K562 (cell line): ENCODE data around the gene RASIP1. TPM values are rescaled to one million over a fixed set of nuclear protein-coding genes. Genes with fewer than 3 reads are reported as not detected.

Experiments used
- ATAC-seq: fragments of 200-7000 bp; cut with Tn5 transposase; 3 replicates; pipeline ENCODE4 v1.9.1; 2020; ENCODE audit warnings: moderate library complexity
- BruUV-seq: library from RNA; stranded (reverse); fragments of 400-500 nt; replicated peaks from 2 replicates; lab custom pipeline; 2021; lab: Mats Ljungman, UMichigan
- CTCF ChIA-PET: fragments of 300-600 bp; formaldehyde crosslinking; extraction: SDS; loops from one replicate; lab custom pipeline; 2021; ENCODE audit warnings: low intra/inter-chr PET ratio; lab: Yijun Ruan, JAX
- POLR2A ChIA-PET: fragments of 300-600, 350-650 bp; sonication (Branson Sonifier 250); formaldehyde crosslinking; extraction: SDS; loops from one replicate; lab custom pipeline; 2021; ENCODE audit warnings: antibody characterized with exemption, inconsistent platforms; lab: Yijun Ruan, JAX
- DNase-seq, 4 experiments: peaks; one replicate each; pipeline versions ENCODE4 v3.0.0 to v3.0.0-alpha.2; 2011 to 2018; ENCODE audit warnings: low spot score in 3 of 4, mixed read lengths in 3 of 4; ENCODE audit errors: extremely low read depth in 1 of 4
- FAIRE-seq: peaks from 2 replicates; lab custom pipeline; 2011; peaks lifted over from hg19 to GRCh38; lab: Jason Lieb, UNC
- H2AFZ ChIP-seq: 2 replicates; pipeline ENCODE4 v1.6.0; 2011; ENCODE audit warnings: low read depth, low read length, control low read depth, inconsistent platforms
- H3K27ac ChIP-seq: fragments of 200-600 bp; 3 replicates; pipeline ENCODE4 v1.8.0; 2011; ENCODE audit warnings: low read depth, mild to moderate bottlenecking, control low read depth, inconsistent platforms, low read length, moderate library complexity, mixed read lengths; ENCODE audit errors: extremely low read depth
- H3K27me3 ChIP-seq, 2 experiments: fragments of 300-600 bp in 1 of 2; 2 replicates in 1 of 2; 3 replicates in 1 of 2; pipeline versions ENCODE4 v1.6.0 to v1.8.0; 2011; ENCODE audit warnings: inconsistent platforms in 2 of 2, low read length in 2 of 2, mild to moderate bottlenecking in 1 of 2, mixed read lengths in 1 of 2, moderate library complexity in 1 of 2; ENCODE audit not compliant: control insufficient read depth in 2 of 2, insufficient read depth in 2 of 2
- H3K36me3 ChIP-seq: fragments of 300-600 bp; 3 replicates; pipeline ENCODE4 v1.8.0; 2011; ENCODE audit warnings: mild to moderate bottlenecking, low read length, inconsistent platforms; ENCODE audit not compliant: control insufficient read depth, insufficient read depth
- H3K4me1 ChIP-seq, 2 experiments: fragments of 200-600 bp in 1 of 2; replicated peaks in 1 of 2; 2 replicates in 1 of 2; 3 replicates in 1 of 2; pipeline versions ENCODE4 v1.5.1 to v1.8.0; 2011; ENCODE audit warnings: inconsistent platforms in 2 of 2, low read length in 2 of 2, mild to moderate bottlenecking in 1 of 2, mixed read lengths in 1 of 2, moderate library complexity in 1 of 2; ENCODE audit not compliant: control insufficient read depth in 2 of 2, insufficient read depth in 2 of 2
- H3K4me2 ChIP-seq: 2 replicates; pipeline ENCODE4 v1.6.1; 2011; ENCODE audit warnings: low read length, control low read depth, inconsistent platforms, mixed read lengths; ENCODE audit not compliant: insufficient read depth
- H3K4me3 ChIP-seq: fragments of 200-600 bp; sonication (generic), shearing (Covaris generic); 2 replicates; pipeline ENCODE4 v1.5.1; 2016; ENCODE audit warnings: control low read depth, inconsistent platforms
- H3K79me2 ChIP-seq: fragments of 200-600 bp; 3 replicates; pipeline ENCODE4 v1.8.0; 2011; ENCODE audit warnings: low read length, inconsistent platforms; ENCODE audit not compliant: control insufficient read depth, insufficient read depth
- H3K9ac ChIP-seq, 2 experiments: 2 replicates each; pipeline versions ENCODE4 v1.6.0 to v1.6.1; 2011; ENCODE audit warnings: low read depth in 2 of 2, low read length in 2 of 2, control low read depth in 1 of 2, inconsistent platforms in 1 of 2, mild to moderate bottlenecking in 1 of 2, mixed read lengths in 1 of 2; ENCODE audit not compliant: insufficient read depth in 1 of 2
- H3K9me1 ChIP-seq: one replicate; pipeline ENCODE4 v1.6.0; 2011; ENCODE audit warnings: inconsistent platforms, mild to moderate bottlenecking, low read length, moderate library complexity; ENCODE audit not compliant: control insufficient read depth, insufficient read depth
- H3K9me3 ChIP-seq: replicated peaks from 2 replicates; pipeline ENCODE4 v1.5.1; 2011; ENCODE audit warnings: low read depth, low read length, inconsistent platforms; ENCODE audit not compliant: control insufficient read depth, insufficient read depth
- H4K20me1 ChIP-seq: replicated peaks from 2 replicates; pipeline ENCODE4 v1.6.1; 2011; ENCODE audit warnings: low read length, inconsistent platforms, mixed read lengths; ENCODE audit not compliant: control insufficient read depth, insufficient read depth
- ARNT ChIP-seq, 2 experiments: fragments of 450-650 bp; IDR thresholded peaks; 2 replicates each; pipeline ENCODE4 v1.6.1; 2016; ENCODE audit warnings: mild to moderate bottlenecking in 1 of 2
- CREB3L1 ChIP-seq: fragments of 450-650 bp; IDR thresholded peaks from 2 replicates; pipeline ENCODE4 v1.6.1; 2014; ENCODE audit warnings: low read depth, mild to moderate bottlenecking, moderate library complexity, borderline replicate concordance
- E2F1 ChIP-seq: sonication (generic); formaldehyde crosslinking; IDR thresholded peaks from 2 replicates; pipeline ENCODE4 v1.8.1; 2023; ENCODE audit warnings: mild to moderate bottlenecking, missing genetic modification reagents, moderate library complexity
- KLF13 ChIP-seq: fragments of 450-650 bp; IDR thresholded peaks from 2 replicates; pipeline ENCODE4 v1.6.1; 2016; ENCODE audit warnings: missing genetic modification characterization, low read depth, mild to moderate bottlenecking, missing compliant biosample characterization, moderate library complexity, borderline replicate concordance
- MCM3 ChIP-seq: fragments of 450-650 bp; IDR thresholded peaks from 2 replicates; pipeline ENCODE4 v1.6.1; 2016
- MYC ChIP-seq, 2 experiments: fragments of 250-450 bp in 1 of 2; sonication (Bioruptor Pico) in 1 of 2; IDR thresholded peaks; 2 replicates each; pipeline versions ENCODE4 v1.5.1 to v1.6.1; 2012 to 2021; ENCODE audit warnings: low read depth in 2 of 2, borderline replicate concordance in 1 of 2, improper control_type of control experiment in 1 of 2, low read length in 1 of 2, mild to moderate bottlenecking in 1 of 2, moderate library complexity in 1 of 2
- SNRNP70 ChIP-seq: fragments of 200-400 bp; formaldehyde crosslinking; optimal IDR thresholded peaks from 2 replicates; pipeline ENCODE3; 2017; ENCODE audit warnings: low read depth, low read length
- TGIF2 ChIP-seq: sonication (generic); formaldehyde crosslinking; IDR thresholded peaks from 2 replicates; pipeline ENCODE4 v1.8.1; 2022; ENCODE audit warnings: mild to moderate bottlenecking, missing genetic modification reagents, moderate library complexity
- ZNF146 ChIP-seq: IDR thresholded peaks from one replicate; pipeline ENCODE4 v1.6.1; 2018; ENCODE audit warnings: missing compliant biosample characterization; ENCODE audit not compliant: unreplicated experiment
- ZNF444 ChIP-seq: fragments of 250-450 bp; sonication (Bioruptor Pico); IDR thresholded peaks from 2 replicates; pipeline ENCODE4 v1.4.0; 2020; ENCODE audit warnings: mild to moderate bottlenecking, moderate library complexity
- WGBS: fragments of 100-300 bp; shearing (Covaris generic); methylation state at CpG from one replicate; pipeline ENCODE4 v1.1.6; 2016; ENCODE audit warnings: low coverage, mixed read lengths; ENCODE audit not compliant: insufficient coverage; ENCODE audit errors: missing lambda C conversion rate; 5-methylcytosine and 5-hydroxymethylcytosine counted together
- in situ Hi-C: fragments of 300-500 bp; cut with MboI; formaldehyde crosslinking; loops from 4 replicates; pipeline ENCODE4 v1.15.0; 2018; ENCODE audit warnings: inconsistent platforms, mixed read lengths
- intact Hi-C: fragments of 100-400 bp; cut with micrococcal nuclease; formaldehyde crosslinking; loops from 2 replicates; pipeline ENCODE4 v1.14.2; 2022
- polyA plus RNA-seq, 8 experiments: library from polyadenylated mRNA; depleted of rRNA in 4 of 8; stranded (reverse) in 5 of 8; unstranded in 3 of 8; fragments of >200 nt; fragmentation: Nextera tagmentation in 2 of 8; fragmentation: Illumina TruSeq in 1 of 8; extraction: Ambion mirVana in 2 of 8; extraction: Trizol in 1 of 8; gene quantifications; 2 replicates each; pipeline versions ENCODE4 v1.2.1 to v1.2.3, GENCODE V29; 2011 to 2014; ENCODE audit warnings: inconsistent platforms in 1 of 8, missing spikeins in 1 of 8
- total RNA-seq, 7 experiments: library from RNA; depleted of rRNA in 6 of 7; stranded (reverse); fragments of >200 nt in 6 of 7; fragmentation: Illumina TruSeq in 2 of 7; extraction: Trizol in 2 of 7; gene quantifications; 2 replicates each; pipeline versions ENCODE4 v1.2.1 to v1.2.3, GENCODE V29; 2011 to 2021; ENCODE audit warnings: low replicate concordance in 1 of 7

Gene RASIP1
- total and polyA plus RNA-seq, 9 of the 15 experiments (the other 6 are each of a cell fraction or from before 2014, with no cell fraction given): 0.20 to 4.7 (median 1.5) TPM

GRCh38 chr19:48749571-48750198 is 9.3 kb upstream of the RASIP1 start:
- ATAC-seq (no peak), DNase-seq (no peak), FAIRE-seq (no peak)
- Histone ChIP-seq H3K9me3 (no peaks in the 10 kb centered on the region), H3K27me3 (no peaks in the 10 kb centered on the region), H3K4me3 (no peak overlapping the region), H3K4me1 (peaks cover 36 to 67% of the 10 kb centered on the region in 2 experiments), H3K9me1 (no peaks in the 10 kb centered on the region), H3K79me2 (peaks cover 41% of the 10 kb centered on the region), H3K9ac (no peak overlapping the region; a peak in 1 of 4 replicates), H3K4me2 (no peak overlapping the region), H3K36me3 (peaks cover 22% of the 10 kb centered on the region; the same call in 1 of the 3 replicates), H4K20me1 (no peaks in the 10 kb centered on the region), H3K27ac (no peak overlapping the region), H2AFZ (no peak overlapping the region)
- CTCF ChIA-PET: no interaction called here
- in situ Hi-C loops (no loop called here), intact Hi-C loops (no loop called here)
- BruUV-seq: no TSS peak
- POLR2A ChIA-PET: no interaction called here
- WGBS: 83% methylated on average over 2 of the region's 4 CpGs
- no peak for TF ChIP-seq SNRNP70
- no peak for TF ChIP-seq ZNF444
- TF ChIP-seq KLF13 (tag): no peak
- TF ChIP-seq ARNT (IDR thresholded peaks at IDR 0.05): peak in 1 of 2 experiments; percentile 100; a peak in 2 of 4 replicates
- no peak for TF ChIP-seq MCM3
- no peak for TF ChIP-seq TGIF2
- TF ChIP-seq ZNF146 (CRISPR knock-in tag): no peak
- no peak for TF ChIP-seq E2F1 (CRISPR knock-in tag)
- TF ChIP-seq MYC (IDR thresholded peaks at IDR 0.05; ENCODE audit: low read depth, low read length): no peak
- no peak for TF ChIP-seq MYC (CRISPR knock-in tag; IDR thresholded peaks at IDR 0.05; ENCODE audit: borderline replicate concordance, low read depth)
- TF ChIP-seq CREB3L1: peak; percentile 54; the same call in 1 of the 2 replicates
